Activated CD8-positive, alpha-beta memory T cell treated with anti-CD3 and anti-CD28 coated beads, Interleukin-2, amount 50 U/mL, for 1 hour (primary cell): Measurements from ENCODE around the gene MTUS2.

Experiments
- DNase-seq: peaks from one replicate; pipeline ENCODE4 v3.0.0-alpha.2; 2020; ENCODE audit errors: extremely low read depth

MTUS2 gene

DNA sequence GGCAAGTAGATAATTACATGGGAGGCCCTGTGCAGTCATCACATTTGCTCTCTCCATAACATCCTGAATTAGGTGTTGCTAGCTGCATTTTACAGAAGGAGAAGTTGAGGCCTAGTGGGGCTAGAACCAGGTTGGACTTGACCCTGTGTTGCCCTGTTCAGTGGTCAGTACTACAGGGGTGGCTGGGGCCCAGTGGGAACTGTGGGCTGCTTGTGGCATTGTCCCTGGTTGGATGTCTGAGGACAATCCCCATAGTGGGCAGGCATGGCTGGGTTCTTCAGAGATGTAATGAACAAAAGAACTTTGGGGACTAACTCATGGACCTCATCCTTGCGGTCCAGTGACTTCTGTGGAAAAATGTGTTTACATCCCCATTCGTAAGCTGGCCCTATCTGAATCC is 38.9 kb downstream of the MTUS2 start:
- no peak for DNase-seq

DNA sequence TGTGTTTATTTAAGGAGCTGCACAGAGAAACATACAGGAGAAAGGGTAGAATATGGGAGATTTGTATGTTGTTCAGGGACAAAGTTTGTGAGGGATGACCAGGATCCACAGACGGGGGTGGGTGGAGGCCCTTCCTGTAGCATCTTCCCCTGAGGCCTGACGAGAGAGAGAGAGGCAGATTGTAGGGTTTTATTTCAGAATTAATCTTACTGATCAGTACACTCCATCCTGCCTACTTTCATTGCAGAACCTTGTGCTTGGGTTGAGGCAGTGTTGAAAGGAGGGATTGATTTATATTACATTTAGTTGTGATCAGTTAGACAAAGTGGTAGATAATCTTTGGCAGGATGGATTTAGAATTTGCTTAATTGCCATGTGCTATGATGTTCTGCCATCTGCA is 39.6 kb downstream of the MTUS2 start:
- no peak for DNase-seq

- no peak for DNase-seq
Observed at GRCh38 chr13:28864544-28864943, 44.4 kb downstream of the MTUS2 start.

- DNase-seq, result no peak
Observed at GRCh38 chr13:28865149-28865744, 45.1 kb downstream of the MTUS2 start.

DNA sequence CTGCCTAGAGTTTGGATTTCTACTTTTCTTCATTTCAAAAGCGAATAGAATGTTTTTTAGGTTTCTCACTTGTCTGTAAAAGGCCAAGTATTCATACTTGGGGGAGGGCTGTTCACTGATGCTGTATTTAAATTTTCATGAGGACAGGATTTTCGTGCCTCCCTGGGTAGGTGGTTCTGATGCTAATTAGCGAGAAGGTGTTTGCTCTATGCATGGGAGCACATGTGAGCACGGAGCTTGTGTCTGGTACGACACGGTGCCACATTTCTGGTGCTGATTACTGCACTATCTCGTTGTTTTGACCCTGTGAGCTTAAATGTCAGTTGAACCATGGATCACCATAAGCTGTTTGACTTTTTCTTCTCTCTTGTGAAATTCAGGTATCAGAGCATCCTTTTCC is 45.8 kb downstream of the MTUS2 start:
- DNase-seq, result no peak

DNA sequence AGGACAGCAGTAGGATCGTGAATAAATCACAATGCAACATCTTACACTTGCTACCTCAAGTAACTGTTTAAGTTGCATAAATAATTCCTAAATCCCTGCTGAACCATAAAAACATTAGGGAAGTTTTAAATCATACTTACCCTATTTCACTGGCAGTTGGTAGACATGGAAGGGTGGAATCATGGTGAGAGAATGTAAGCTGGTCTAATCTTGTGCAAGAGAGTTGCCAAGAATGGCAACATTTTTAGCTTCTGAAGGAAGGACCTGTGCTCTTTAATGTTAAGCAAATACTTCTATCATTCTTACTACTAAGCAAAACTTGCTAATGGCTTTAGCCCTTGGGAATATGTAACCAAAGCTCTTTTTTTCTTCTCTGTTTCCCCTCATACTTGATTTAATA is 46.8 kb downstream of the MTUS2 start:
- no peak for DNase-seq

- DNase-seq, result no peak
Observed at GRCh38 chr13:28867564-28867963, 47.4 kb downstream of the MTUS2 start.

- no peak for DNase-seq
Observed at GRCh38 chr13:28872427-28873176, 52.5 kb downstream of the MTUS2 start.

- DNase-seq, result no peak
Observed at GRCh38 chr13:28875846-28876615, 55.9 kb downstream of the MTUS2 start.

GRCh38 chr13:28877408-28877807 is 57.3 kb downstream of the MTUS2 start:
- DNase-seq, result no peak

DNA sequence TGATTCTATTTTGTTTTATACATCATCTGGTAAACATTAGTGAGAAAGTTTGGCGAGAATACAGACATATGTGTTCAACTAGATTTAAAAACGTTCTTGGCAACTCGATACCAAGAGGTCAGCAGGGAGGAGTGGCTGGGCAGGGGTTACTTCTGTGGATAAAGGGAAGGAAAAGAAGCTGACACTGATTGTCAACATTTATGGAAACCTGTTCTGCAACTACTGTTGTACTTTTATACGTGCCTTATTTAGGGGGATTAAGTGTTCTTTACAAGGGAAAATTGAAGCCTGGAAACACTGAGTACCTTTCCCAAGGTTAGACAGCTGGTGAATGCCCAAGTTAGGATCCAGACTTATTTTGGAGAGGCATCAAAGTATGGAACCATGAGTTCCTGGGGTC is 65.0 kb downstream of the MTUS2 start:
- DNase-seq, result no peak

- DNase-seq, result no peak
Observed at GRCh38 chr13:28889086-28889732, 69.1 kb downstream of the MTUS2 start.

DNA sequence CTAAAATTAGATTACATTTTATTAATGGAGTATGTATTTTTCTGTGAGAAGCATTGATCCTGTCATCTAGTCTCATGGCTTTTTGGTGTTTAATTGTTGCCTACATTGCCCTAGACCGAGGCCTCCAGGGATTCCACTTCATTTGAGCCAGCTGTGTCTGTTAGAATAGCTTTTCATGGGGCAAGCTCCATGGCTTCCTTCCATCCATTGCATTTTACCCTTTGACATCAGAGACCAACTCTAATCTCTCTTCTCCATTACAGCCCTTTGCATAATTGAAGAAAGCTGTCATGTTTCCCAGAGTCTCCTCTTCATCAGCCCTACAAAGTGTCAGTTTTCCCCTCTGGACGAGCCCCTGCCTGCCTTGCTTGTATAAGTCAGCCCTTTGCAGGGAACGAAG is 70.6 kb downstream of the MTUS2 start:
- DNase-seq, result no peak

DNA sequence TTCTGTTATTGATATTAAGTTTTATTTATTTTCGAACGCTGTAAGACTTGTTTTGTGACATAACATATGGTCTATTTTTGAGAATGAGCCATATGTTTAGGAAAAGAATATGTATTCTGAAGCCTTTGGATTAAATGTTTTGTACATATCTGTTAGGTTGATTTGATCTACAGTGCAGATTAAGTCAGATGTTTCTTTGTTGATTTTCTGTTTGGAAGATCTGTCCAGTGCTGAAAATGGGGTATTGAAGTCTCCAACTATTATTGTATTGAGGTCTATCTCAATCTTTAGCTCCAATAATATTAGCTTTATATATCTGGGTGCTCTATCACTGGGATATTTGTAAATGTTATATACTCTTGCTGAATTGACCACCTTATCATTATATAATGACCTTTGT is 97.9 kb downstream of the MTUS2 start:
- DNase-seq, result no peak

DNA sequence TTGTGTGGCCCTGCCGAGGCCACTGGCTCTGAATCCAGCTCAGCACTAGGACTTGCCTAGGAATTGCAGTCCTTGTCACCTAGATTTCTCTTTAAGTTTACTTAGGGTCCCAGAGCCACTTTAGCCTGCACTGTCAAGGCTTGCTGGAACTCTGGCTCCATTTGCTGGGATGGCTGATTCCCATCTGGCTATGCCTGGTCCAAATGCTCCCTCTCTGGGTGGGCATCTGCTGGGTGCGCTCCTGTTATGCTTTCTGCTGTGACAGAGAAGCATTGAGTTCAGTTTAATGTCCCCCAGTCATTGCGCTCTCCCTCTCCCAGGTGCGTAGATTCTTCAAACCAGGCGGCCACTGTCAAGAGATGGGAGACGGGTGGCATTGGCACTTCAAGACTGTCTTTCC is 102.2 kb downstream of the MTUS2 start:
- no peak for DNase-seq

GRCh38 chr13:28935104-28935503 is 115.0 kb downstream of the MTUS2 start:
- no peak for DNase-seq

DNA sequence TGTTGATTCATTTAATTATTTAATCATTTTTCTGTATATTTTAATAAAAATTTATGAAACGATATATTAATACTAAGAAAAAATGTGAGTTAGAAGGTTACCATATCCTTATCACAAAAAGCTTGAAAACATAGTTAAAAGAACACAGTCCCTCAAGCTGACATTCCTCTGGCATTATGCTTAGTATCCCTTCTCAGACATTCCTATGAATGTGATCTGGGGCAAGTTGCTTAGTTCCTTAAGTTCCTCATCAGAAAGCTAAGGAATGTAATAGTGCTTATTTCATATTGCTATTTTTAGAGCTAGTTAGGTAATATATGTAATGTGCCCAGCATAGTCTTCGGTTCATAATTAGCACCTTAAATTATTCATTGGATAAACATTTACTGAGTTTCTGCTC is 122.8 kb downstream of the MTUS2 start:
- no peak for DNase-seq

DNA sequence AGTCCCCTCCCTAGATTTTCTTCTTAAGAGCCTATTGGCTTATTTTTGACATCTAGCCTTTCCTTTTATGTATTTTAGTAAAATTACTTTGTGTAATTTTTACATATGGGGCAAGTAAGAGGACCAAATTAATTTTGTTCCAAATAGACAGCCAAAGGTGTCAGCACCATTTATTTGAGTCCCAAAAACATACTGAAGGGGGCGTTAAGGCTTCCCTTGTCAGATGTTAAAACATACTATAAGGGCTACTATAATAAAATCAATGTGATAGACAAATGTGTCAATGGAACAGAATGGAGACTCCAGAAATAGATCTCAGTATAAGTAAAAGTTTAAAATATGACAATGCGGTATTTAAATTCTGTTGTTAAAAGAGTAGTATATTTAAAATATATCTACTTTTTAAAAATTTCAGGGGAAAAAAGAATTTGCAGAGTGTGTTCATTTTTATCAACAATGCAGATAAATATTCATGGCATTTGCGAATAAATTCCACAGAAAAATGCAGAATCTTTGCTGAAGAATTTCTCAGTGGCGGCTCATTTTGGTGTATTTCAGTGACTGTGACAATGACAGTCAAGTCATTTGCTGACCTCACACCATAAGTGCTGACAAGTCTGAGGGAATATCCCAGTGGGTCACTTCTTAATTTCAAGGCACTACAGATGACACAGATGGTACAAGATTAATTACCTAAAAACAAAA is 133.7 kb downstream of the MTUS2 start:
- no peak for DNase-seq

DNA sequence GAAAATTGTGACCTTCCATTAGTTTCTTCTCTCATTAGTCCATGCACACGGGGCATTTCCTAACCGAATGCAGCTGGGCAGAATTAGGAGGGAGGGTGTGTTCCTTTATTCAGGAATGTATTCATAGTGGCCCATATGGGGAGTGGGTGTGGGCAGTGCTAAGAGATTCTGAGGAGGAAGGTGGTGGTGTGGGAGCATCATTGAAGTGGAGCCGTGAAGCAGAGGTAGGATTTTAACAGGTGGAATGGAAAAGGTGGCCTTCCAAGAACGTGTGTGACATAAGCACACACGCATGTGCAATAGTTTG is 134.2 kb downstream of the MTUS2 start:
- no peak for DNase-seq

DNA sequence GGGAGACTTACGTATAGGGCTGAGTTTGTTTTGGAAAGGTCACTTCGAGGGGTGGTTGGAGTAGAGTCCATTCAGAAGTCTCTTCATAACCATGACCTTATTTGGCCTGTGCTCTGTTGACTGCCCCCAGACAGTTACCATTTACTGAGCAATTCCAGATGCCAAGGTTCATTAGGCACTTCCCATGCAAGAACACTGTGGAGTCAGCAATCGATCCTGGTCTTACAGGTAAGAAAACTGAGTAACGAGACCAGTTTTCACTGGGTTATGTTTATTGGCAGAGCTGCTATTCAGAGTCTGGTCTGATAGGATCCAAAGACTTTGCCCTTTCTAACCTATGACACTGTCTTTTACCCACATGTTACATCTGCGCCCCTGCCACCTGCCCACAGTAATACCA is 134.7 kb downstream of the MTUS2 start:
- no peak for DNase-seq

DNA sequence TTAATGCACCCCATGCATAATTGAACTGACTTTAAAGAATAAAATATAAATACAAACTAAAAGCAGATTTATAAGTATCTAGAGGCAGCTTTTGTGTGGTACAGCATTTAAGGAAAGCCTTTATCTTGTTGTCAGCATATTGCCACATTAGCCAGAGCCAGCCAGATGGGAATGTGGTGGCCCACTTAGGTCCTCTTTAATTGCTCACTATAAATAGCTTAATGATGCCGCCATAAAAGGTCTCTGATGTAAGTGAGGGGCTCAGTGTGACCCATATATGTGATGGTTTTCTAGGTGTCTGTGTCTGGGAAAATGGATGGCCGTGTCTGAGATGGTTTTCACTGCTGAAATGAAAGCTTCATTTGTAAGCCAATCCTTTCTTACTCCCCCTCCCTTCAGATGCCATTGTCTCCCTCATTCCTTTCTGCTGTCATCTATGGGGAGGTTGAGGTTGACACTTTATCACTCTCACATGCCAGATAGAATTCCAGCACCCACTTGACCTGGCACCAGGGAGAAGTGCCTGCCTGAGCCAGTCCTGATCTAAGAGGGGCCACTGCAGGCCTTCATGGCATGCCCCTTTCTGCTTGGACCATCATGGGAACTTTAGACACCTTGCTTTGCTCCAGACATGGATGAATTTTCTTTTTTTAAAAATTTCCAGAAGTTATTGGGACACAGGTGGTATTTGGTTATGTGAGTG is 135.3 kb downstream of the MTUS2 start:
- no peak for DNase-seq

DNA sequence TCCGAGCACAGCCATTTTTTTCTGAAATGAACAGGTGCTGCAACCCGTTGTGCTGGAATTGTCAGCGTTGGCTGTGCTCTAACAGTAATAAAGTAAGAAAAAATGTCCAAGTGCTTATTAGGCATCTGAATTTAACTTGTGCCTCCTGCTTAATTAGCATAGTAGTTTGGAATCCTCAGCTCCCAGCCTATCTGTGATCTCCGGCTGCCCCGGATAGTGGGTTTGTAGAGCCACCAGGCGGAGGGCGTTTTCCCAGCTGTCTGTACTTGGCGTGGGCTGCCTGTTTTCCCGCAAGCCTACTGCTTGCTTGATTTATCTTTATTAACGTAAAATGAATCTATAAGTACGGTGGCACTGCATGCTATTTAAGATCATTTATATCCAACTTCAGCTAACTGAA is 137.9 kb downstream of the MTUS2 start:
- no peak for DNase-seq
